CD4-positive, alpha-beta T cell treated with Interleukin-21 for 1 hour (primary cell): ENCODE results near the gene ERC1.
"Not testable (repeated sequence)": the region's sequence is repeated elsewhere in the genome, so short reads cannot be mapped to it uniquely, and the experiment has no call there.

ENCODE experiments used
- DNase-seq: peaks from one replicate; pipeline ENCODE4 v3.0.0-alpha.2; 2020

Gene ERC1

DNA sequence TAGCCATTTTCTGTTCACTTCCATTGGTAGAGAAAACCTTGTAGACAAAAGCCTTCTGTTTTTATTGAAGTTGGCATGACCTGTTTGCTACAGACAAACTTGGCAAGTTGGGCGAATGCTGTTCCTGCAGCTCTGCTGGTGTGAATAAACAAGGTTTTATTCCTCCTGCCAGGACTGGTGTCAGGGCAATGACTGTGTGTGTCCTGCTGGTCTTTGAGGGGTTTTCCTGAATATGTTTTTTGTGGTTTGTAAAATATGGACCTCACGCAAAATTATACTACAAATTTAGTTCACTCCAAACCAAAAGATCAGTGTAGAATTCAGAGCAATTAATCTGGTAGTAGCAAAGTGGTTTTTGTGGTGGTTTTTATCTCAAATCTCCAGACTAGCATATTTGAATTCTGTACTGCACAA is 140.8 kb downstream of the ERC1 start:
- DNase-seq = no peak

DNA sequence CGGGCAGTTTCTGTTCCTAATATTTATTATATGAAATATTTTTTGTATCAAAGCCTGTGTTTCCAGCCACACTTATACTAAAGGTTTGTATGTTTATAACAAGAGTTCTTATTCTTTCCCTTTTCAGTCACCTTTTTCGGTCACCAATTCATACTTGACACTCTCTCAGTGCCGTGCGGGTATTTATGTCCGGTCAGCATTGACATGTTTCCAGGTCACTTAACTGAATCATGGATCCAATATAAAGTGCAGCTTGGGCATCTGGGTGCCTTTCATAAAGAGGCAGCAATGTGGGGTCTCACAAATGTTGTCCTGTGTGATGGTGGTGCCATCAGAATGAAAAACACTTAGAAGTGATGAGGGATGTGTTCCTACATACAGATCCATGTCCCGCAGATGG is 141.3 kb downstream of the ERC1 start:
- no peak for DNase-seq

- no peak for DNase-seq
These were observed 147.7 kb downstream of the ERC1 start for GRCh38 chr12:1138691-1139090.

- not testable (repeated sequence) for DNase-seq
These were observed 155.7 kb downstream of the ERC1 start for GRCh38 chr12:1146758-1147157.

DNA sequence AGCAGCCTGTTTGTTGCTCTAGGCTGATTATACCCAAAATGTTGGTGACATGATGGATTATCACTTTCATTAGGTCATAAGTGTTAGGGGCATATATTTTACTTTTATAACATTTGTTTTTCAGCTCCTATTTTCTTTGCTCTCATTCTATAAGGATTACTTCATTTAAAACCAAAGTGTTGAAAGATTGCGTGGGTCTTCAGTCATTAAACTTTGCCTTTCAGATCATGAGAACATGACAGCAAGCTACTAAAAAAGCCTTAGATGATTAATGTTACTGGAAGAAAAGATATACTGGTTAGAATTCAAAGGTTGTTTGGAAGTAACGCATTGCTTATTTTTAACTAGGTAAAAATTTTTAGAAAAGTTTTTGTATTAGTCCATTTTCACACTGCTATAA is 156.8 kb downstream of the ERC1 start:
- DNase-seq = no peak

GRCh38 chr12:1157046-1157445 is 166.0 kb downstream of the ERC1 start:
- no peak for DNase-seq

- no peak for DNase-seq
These were observed 170.2 kb downstream of the ERC1 start for GRCh38 chr12:1161197-1161596.

- no peak for DNase-seq
These were observed 171.2 kb downstream of the ERC1 start for GRCh38 chr12:1162081-1162760.

- DNase-seq = no peak
These were observed 176.8 kb downstream of the ERC1 start for GRCh38 chr12:1167784-1168183.

- no peak for DNase-seq
These were observed 179.4 kb downstream of the ERC1 start for GRCh38 chr12:1170411-1170810.

DNA sequence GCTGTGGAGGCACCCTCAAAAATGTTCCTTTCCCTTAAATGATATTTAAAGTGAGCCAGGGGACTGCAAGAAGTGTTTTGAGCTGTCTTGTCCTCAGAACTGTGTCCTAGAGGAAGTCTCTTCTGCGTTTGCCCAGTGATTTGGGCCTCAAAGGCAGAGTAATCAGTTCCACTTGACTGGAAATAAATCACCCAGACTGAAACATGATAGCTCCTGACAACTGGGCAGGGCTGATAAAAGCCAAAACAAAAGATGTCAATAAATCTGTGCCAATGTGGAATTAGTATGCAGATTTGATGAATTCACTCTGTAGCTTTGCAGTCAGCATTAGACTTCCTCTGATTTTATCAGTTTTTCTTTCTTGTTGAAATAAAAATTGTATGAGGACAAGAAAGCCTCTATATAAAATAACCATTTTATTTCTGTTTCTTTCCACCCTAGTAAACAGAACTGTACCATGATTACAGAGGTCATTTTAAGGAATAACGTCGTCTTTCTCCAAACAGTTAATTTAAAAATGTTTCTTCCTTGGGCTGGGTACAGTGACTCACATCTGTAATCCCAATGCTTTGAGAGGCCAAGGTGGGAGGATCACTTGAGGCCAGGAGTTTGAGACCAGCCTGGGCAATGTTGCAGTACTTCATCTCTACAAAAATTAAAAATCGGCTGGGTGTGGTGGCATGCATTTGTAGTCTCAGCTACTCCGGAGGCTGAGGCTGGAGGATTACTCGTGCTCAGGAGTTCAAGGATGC is 180.8 kb downstream of the ERC1 start:
- no peak for DNase-seq

GRCh38 chr12:1173781-1174617 is 183.0 kb downstream of the ERC1 start:
- no peak for DNase-seq

DNA sequence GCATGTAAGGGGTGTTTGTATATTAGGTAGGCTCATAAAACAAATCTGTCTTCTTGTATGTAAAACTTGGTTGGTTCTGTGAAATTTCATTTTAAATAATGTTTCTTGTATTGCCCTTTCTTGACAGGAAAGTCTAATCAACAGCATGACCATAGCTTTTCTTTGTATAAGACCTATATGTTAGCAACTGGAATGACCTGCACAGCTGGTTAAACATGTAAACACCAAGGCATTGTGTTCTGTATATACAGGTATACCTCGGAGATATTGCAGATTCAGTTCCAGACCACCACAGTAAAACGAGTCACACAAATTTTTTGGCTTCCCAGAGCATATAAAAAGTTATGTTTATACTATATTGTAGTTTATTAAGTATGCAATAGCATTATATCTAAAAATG is 183.6 kb downstream of the ERC1 start:
- no peak for DNase-seq

GRCh38 chr12:1176191-1176590 is 185.2 kb downstream of the ERC1 start:
- no peak for DNase-seq

DNA sequence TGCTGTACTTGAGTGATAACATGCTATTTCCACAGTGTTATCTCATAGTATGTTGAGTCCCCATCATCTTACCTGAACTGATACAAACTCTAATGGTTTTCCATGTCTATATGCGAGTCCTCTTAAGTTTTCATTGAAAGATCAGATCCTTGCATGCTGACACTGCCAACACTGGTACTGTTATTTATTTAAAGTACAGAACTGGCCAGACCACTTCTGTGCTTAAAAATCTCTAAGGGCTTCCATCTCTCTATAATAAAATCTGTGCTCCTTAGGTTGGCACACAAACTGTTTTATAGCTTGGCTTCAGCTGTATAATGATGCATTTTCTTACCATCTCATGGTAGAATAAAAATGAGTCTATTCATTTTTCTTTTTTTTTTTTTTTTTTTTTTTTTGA is 188.1 kb downstream of the ERC1 start:
- no peak for DNase-seq

DNA sequence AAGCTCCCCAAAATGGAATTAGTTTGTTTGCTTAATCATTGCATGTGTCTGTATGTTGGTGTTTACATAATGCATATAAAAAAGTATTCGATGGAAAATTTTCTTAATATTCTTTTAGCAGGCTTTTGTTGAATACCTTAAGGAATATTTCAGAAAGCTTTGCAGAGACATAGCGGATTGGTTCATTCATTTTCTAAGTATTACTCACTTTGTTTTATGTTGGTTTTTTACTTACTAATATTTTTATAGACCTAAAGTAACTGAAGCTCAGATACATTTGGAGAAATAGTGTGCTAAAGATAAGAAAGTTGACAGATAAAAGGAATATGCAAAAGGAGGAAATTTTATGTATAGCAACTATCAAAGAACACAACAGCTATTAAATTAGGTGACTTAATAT is 191.0 kb downstream of the ERC1 start:
- no peak for DNase-seq

DNA sequence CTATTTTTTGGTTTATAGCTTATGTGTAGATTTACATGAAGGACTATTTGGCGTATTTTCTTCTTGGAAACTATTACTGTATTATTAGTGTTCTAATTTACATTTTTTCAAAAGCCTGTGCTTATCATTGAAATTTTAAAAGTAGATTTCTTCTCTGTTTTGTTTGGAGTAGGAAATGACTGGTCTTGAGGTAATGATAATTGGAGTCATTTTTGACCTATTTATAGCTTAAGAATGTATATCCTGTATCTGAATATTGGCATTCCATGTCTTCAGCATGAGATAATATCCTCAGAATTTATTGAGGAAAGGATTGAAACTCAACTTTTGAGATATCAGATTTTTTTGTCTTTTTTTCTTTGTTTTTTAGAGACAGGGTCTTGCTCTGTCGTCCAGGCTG is 193.4 kb downstream of the ERC1 start:
- DNase-seq = no peak

DNA sequence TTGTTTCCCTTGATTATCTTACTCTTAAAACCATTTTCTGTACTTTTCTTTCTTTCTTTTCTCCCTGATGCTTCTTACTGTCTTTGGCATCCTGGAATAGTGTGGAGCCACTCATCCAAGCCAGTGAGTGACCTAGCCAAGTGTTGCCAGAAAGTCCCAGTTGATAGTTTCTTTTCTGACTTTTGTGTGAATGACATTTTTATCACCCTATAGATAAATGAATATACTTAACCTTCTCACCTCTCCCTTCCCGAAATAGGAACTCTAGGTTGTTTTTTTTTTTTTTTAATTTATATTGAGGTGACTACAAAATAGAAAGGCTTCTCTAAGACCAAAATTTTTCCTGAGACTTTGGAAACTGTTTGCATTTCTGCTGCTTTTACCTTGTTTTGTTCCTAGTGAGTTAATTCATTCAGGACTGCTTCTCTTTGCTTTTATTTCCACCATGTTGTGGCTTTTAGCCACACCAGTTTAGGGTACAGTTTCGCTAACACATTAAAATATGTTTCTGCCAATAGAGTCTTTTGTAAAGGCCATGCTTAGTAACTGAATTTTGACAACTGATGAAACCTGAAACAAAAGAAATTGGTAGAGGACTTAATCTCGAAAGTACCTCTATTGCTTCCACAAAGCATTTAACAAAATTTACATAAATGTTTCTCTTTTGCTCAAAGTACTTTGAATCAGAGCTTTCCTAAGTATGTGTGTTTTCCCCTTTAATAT is 194.6 kb downstream of the ERC1 start:
- DNase-seq = no peak

GRCh38 chr12:1186298-1186697 is 195.3 kb downstream of the ERC1 start:
- no peak for DNase-seq

- DNase-seq = no peak
These were observed 197.0 kb downstream of the ERC1 start for GRCh38 chr12:1188016-1188415.

- no peak for DNase-seq
These were observed 198.1 kb downstream of the ERC1 start for GRCh38 chr12:1189163-1189562.

- no peak for DNase-seq
These were observed 204.5 kb downstream of the ERC1 start for GRCh38 chr12:1195513-1195912.
